IPS-11a (cell line): ENCODE measurements around the gene CLIC3.
A peak's percentile ranks its signal among the peaks of the same experiment; 100 is the strongest.

Source experiments
- H3K4me3 ChIP-seq: one replicate; pipeline ENCODE4 v1.5.1; 2013; ENCODE audit warnings: low read depth, low read length, control low read depth

The CLIC3 gene

DNA sequence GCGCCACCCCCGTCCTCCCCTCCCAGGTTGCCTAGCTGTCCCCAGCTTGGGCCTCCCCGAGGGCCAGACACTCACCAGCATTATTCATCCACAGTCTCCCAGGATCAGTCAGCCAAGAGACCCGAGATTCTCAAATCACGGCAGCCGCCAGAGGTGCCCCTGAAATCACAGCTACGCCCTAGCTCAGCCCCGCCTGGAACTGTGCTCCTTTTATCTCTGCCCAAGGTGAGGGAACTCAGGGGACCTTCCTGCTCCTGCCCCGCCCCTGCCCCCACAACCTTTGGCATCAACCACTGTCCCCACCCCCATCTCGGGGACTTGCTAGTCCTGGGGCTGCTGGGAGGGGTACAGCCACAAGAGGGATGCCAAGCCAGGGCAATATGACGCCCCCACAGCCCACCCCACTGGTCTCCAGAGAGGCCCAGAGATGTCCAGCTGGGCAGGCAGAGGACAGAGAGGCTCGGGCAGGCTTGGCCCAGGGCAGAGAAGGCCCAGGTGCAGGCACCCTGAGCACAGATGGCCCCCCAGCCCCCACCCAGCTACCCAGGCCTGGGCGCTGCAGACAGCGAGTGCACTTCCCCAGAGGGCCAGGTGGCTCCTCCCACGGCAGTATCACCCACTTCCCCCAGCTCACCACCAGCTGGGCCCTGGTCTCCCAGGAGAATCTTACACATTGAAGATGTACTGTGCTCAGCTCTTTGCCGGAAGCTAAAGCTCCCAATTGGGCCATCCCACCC is 35.7 kb upstream of the CLIC3 start, which contains the start of gene FUT7:
Gene FUT7, minus strand, starts transcription at position 185 of the 737 bp plus-strand sequence. Its CDS starts 97 bp downstream, at position 88.
- H3K4me3 ChIP-seq: no peak within 1 kb of the TSS

GRCh38 chr9:137030538-137031527 is 34.5 kb upstream of the CLIC3 start:
- no peak overlapping the region for H3K4me3 ChIP-seq

DNA sequence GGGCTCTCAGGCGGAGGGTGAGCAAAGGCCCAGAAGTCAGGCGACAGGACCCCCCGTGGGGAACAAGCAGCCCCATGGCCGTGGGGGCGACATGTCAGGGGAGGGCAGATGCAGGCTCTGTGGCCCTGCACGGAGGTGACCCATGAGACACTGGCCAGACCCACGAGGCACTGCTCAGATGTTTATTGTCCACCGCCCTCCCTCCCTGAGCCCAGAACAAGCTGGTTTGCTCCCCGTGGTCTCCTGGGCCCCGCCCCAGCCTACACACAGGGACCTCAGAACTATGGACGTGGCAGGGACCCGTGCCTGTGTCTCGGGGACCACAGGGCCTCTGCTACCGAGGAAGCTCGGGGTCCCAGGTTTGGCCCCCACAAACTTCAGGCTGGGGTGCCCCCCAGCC is 33.6 kb upstream of the CLIC3 start:
- H3K4me3 ChIP-seq: no peak overlapping the region

- no peak overlapping the region for H3K4me3 ChIP-seq
These were observed 32.9 kb upstream of the CLIC3 start for GRCh38 chr9:137029058-137029936.

DNA sequence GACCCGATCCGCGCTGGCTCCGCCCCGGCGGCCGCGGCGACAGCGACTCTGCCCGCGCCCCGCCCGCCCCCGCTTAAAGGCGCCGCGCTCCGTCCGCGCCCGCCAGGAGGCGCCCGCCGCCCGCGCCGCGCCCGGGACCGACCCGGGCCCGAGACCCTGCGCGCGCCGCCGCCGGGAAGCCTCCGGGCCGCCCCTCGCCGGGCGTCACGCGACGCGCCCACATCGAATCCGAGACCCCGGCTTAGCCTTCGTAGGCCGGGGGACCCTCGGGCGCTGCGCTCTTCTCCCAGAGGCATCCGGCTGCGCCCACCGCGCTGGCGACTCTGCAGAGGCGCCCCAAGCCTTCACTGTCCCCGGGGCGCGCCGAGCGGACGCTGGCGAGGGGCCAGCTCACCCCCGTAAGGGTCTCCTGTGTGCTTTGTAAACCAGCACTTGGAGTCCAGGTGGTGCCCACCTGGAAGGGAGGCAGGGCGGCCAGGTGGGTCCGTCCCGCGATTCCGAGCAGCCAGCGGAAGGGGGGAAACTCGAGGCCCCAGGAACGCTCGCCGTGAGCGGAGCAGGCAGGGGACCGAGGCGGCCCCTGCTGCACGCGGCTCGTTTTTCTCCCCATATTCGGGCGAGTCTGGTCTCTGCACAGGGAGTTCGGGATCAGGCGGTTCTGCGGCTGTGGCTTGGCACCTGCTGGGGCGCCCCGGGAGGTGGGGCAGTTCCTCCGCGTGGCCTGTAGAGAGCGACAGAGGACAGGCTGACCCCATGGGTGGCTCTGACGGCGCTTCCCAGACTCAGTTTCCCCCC is 32.1 kb upstream of the CLIC3 start:
- peak overlapping the region; percentile 20 for H3K4me3 ChIP-seq

- peak within 1 kb of the TSS; percentile 39 for H3K4me3 ChIP-seq
These were observed 31.2 kb upstream of the CLIC3 start, which contains the start of gene ABCA2 for GRCh38 chr9:137027369-137028262. ABCA2 (minus strand) TSS chr9:137028237; CDS start chr9:137028140, 97 bp downstream.

DNA sequence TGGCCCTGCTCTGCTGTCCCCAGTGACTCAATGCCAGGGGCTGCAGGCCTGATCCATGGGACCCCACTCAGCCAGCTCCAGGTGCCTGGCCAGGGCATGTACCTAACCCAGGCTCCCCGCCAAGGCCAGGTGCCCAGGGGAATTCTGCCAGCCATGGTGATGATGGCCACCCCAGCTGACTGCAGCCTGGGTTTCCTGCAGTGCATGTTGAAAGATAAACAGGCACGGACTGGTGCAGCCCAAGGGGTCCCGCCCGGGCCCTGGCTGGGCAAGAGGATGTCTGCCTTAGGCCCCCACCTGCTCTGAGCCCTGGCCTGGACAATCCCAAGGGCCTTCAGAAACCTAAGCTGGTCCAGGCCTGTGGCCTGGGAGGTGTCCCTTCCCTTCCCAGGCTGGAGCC is 30.5 kb upstream of the CLIC3 start:
- H3K4me3 ChIP-seq: no peak overlapping the region

- H3K4me3 ChIP-seq: no peak overlapping the region
These were observed 30.0 kb upstream of the CLIC3 start for GRCh38 chr9:137026384-137026783.

- no peak overlapping the region for H3K4me3 ChIP-seq
These were observed 29.2 kb upstream of the CLIC3 start for GRCh38 chr9:137025517-137025966.

GRCh38 chr9:137023583-137023991 is 27.2 kb upstream of the CLIC3 start:
- no peak overlapping the region for H3K4me3 ChIP-seq

- no peak overlapping the region for H3K4me3 ChIP-seq
These were observed 26.8 kb upstream of the CLIC3 start for GRCh38 chr9:137023157-137023556.

- no peak overlapping the region for H3K4me3 ChIP-seq
These were observed 26.3 kb upstream of the CLIC3 start for GRCh38 chr9:137022662-137023008.

GRCh38 chr9:137021979-137022661 is 25.8 kb upstream of the CLIC3 start:
- no peak overlapping the region for H3K4me3 ChIP-seq

DNA sequence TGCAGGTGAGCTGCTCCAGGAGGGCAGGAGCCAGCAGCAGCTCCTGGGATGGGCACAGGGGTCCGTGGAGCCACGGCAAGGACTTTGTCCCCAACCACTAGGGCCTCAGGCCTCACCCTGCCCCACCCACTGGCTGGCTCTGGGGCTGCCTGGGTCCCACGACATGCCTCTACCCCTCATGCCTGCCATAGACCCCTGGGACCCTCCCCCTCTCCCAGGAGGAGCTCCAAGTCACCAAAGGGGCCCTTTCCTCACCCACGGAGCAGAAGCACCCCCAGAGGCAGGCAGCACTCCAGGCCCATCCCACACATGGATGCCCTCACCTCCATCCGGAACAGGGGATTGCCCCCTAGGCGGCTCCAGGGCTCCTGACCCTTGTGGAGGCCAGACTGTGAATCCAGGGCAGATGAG is 25.2 kb upstream of the CLIC3 start:
- no peak overlapping the region for H3K4me3 ChIP-seq

- no peak overlapping the region for H3K4me3 ChIP-seq
These were observed 24.6 kb upstream of the CLIC3 start for GRCh38 chr9:137020771-137021567.

DNA sequence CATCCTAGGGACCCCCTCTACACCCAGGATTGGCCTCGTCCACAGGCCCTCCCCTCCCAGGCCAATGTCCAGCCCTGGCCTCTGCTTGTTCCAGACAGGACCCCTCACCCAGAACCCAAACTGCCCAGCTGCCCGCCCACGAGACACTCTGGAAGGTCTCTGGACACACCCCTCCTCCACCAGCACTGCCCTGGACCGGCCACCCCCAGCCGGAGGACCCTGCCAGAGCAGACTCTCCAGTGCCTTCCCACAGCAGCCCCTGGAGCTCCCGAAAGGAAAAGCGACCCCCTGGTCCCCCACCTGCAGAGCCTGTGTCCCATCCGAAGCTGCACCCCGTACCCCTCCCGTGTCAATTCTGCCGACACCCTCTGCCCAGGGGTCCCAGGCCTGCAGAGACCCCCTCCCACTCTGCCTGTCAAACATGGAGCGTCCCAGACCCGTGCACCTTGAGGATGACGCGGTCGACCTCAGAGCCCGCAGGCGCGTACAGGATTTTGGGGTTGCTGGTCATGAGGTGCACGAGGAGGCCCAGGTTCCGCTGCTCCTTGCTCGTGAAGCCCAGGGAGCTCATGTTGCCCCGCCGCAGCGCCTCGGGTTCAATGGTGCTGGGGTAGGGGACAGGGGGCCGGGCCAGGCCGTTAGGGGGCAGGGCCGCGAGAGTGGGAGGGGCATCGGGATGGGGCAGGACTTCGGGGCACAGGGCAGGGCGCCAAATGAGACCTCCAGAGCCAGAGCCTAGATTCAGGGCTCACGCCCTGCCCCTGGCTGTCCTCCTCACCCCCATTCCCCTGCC is 23.7 kb upstream of the CLIC3 start:
- no peak overlapping the region for H3K4me3 ChIP-seq
